ENCODE data around the gene PET100.

The PET100 gene

DNA sequence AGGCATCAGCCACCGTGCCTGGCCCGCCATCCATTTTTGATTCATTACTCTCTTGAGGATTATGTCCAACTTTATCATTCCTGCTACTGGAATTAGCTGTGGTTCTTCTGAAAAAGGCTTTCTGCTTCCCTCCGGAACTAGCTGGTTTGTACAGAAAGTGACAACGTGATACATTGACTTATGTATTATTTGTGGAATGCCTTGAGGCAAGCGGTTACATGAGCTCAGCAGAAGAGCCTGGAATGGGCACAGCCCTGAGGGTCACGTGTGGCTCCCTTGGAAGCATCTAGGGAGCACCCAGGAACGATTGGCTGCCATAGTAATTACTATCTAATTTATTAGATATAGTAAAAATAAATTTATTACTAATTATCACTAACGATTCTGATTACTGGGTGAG is 24.8 kb downstream of the PET100 start:
- DNase-seq, result no peak

DNA sequence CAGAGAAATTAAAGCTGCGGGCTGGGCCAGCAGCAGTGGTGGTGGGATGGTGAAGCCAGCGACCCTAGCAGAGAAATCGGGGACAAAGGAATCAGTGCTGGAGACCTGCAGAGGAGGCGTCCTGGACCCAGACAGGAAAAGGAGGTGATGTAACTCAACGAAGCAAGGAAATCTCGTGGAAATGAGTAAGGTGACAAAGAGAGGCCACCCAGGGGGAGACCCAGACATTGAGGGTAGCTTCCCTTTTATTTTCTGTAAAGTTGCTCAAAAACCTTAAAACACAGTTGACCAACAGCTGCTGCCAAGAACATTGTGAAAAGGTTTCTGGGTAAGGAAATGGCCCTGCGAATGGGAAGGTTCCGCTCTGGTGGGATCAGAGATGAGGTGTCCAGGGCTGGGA is 26.0 kb downstream of the PET100 start:
- no peak for DNase-seq

DNA sequence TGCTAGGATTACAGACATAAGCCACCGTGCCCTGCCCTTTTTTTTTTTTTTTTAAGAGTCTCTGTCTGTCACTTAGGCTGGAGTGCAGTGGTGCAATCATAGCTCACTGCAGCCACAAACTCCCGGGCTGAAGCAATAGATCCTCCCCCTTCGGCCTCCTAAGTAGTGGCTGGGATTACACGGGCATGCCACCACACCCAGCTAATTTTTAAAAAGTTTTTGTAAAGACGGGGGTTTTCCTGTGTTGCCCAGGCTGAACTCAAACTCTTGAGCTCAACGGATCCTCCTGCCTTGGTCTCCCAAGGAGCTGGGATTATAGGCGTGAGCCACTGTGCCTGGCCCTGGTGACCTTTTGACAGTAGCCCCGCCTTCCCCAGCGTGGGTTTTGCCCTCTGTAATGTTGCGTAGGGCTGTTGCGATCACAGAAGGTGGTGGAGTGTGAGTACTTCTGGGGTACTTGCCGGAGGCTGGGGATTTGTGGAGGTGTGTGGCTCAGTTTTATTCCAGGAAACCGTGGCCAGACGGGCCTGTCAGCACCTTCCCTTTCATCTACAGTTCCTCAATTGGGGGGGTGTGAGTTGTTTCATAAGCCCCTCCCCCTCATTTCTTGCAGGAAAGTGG is 27.6 kb downstream of the PET100 start:
- peak; percentile 26 for DNase-seq

- DNase-seq, result peak; percentile 56
These were observed 28.7 kb downstream of the PET100 start for GRCh38 chr19:7658219-7658686.

DNA sequence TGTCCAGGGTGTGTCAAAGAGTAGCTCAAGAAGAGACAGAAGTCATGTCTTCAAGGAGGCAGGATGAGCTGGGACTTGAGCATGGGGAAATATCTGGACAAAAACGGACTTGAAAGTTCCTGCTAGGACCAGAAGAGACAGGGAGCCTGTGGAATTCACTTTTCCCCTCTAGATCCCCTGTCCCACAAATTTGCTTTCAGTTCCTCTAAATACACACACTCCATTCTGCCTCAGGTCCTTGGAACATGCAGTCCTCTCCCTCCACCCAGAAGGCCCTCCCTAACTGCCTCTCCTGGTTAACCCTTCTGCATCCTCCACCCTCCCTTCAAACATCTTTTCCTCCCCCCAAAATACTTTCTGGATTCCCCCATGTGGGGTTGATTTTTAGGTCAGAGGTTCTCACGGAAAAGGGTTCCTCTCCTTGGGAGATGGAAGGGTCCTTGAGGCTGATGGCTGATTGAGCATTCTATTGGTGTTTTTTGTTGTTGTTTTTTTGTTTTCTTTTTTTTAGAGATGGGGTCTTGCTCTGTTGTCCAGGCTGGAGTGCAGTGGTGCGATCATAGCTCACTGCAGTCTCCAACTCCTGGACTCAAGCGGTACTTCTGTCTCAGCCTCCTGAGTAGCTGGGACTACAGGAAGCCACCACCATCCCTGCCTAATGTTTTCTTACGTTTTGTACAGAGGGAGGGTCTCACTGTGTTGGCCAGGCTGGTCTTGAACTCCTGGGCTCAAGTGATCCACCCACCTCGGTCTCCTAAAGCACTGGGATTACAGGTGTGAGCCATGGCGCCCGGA is 32.3 kb downstream of the PET100 start:
- no peak for DNase-seq

DNA sequence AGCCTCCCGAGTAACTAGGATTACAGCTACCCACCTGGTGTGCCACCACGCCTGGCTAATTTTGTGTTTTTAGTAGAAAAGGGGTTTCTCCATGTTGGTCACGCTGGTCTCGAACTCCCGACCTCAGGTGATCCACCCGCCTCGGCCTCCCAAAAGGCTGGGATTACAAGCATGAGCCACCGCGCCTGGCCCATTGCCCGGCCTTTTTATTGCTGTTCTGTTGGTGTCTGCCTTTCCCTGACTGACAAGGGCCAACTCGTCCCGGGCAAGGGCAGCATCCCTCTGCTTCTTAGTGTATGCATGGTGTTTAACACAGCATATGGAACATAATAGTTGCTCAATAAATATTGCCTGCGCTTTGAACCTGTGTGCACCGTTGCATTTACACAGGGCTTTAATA is 33.1 kb downstream of the PET100 start:
- no peak for DNase-seq

- no peak for DNase-seq
These were observed 34.1 kb downstream of the PET100 start for GRCh38 chr19:7663706-7664105.

DNA sequence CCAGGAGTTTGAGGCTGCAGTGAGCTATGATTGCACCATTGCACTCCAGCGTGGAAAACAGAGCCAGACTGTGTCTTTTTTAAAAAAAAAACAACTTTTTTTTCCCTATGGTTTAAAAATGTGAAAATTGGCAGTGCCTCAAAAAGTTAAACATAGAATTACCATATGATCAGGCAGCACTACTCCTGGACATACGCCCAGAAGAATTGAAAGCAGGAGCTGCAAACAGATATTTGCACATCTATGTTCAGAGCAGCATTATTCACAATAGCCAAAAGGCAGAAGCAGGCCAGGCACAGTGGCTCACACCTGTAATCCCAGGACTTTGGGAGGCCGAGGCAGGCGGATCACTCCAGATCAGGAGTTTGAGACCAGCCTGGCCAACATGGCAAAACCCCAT is 35.5 kb downstream of the PET100 start:
- DNase-seq, result no peak

GRCh38 chr19:7668842-7669241 is 39.2 kb downstream of the PET100 start, which contains the start of gene RETN:
Gene RETN, plus strand, starts transcription at chr19:7669049. Its CDS starts 278 bp downstream, at chr19:7669327.
- no peak for DNase-seq

GRCh38 chr19:7669641-7670040 is 40.0 kb downstream of the PET100 start:
- no peak for DNase-seq

DNA sequence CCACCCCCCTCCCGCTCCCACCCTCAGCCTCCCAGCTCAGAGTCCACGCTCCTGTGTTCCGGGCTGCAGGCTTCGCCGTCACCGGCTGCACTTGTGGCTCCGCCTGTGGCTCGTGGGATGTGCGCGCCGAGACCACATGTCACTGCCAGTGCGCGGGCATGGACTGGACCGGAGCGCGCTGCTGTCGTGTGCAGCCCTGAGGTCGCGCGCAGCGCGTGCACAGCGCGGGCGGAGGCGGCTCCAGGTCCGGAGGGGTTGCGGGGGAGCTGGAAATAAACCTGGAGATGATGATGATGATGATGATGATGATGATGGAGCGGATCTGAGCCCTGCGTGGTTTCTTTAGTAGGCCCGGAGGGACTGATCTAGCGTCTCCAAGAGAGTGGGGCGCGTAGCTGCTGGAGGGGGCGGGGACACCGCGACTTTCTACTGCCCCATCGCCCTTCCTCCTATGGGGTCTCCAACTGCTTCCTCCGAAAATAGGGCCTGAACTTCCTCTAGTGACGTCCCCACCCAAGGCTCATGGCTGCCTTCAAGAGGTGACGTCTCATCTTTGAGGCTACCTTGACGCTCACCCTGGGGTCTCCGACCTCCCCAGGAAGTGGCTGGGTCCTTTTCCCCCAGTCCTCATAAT is 40.7 kb downstream of the PET100 start:
- no peak for DNase-seq

DNA sequence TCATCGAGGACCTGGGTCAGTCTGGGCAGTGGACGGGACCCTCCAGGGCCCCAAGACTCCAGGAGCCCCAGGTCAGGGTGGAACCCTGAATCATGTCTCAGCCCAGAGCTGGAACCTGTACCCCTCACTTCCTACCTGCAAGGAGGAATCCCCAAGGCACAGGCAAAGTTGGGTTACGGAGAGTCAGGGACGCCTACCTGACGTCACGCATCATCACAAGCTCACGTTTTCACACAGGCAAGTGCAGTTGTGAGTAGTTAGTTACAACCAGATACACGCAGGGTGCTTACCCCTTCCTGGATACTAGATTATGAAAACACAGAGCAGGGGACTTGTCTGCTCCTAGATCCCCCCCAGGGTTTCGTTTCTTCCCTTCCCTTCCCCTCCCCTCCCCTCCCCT is 41.2 kb downstream of the PET100 start:
- DNase-seq, result no peak

DNA sequence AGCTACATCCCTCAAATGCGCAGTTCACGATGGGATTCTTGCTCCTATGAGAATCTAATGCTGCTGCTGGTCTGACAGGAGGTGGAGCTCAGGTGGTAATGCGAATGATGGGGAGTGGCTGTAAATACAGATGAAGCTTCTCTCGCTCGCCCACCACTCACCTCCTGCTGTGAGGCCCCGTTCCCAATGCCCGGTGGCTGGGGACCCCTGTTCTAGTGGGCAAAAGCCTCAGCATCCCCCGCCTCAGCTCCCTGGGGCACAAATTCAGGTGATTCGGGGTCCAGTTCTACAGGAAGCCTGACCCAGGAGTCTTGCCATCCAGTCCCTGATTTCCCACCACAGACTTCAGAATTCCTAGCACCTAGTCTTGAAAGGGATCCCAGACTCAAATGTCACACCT is 42.9 kb downstream of the PET100 start:
- no peak for DNase-seq

- peak; percentile 27 for DNase-seq
These were observed 44.7 kb downstream of the PET100 start for GRCh38 chr19:7674010-7675005.

GRCh38 chr19:7676376-7676775 is 46.8 kb downstream of the PET100 start:
- DNase-seq, result no peak

DNA sequence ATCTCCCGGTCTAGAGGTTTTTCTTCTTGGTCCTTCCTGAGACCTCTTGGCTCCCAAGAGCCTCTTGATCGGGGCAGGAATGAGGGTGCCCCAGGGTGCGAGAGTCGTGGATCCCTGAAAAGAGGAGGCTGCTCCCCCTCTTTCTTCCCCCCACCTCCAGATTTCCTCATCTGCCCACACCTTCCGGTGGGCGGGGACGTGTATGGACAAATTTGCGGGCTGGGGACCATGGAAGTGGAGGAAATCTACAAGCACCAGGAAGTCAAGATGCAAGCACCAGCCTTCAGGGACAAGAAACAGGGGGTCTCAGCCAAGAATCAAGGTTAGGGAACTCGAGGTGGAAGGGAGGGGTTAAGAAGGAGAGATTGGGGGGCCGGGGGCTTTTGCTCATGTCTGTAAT is 47.3 kb downstream of the PET100 start, which contains the start of gene MCEMP1:
MCEMP1 (plus strand) TSS at position 237 of the 400 bp plus-strand sequence; CDS start at position 268, 31 bp downstream.
- DNase-seq, result no peak

GRCh38 chr19:7677669-7678311 is 48.2 kb downstream of the PET100 start:
- no peak for DNase-seq

DNA sequence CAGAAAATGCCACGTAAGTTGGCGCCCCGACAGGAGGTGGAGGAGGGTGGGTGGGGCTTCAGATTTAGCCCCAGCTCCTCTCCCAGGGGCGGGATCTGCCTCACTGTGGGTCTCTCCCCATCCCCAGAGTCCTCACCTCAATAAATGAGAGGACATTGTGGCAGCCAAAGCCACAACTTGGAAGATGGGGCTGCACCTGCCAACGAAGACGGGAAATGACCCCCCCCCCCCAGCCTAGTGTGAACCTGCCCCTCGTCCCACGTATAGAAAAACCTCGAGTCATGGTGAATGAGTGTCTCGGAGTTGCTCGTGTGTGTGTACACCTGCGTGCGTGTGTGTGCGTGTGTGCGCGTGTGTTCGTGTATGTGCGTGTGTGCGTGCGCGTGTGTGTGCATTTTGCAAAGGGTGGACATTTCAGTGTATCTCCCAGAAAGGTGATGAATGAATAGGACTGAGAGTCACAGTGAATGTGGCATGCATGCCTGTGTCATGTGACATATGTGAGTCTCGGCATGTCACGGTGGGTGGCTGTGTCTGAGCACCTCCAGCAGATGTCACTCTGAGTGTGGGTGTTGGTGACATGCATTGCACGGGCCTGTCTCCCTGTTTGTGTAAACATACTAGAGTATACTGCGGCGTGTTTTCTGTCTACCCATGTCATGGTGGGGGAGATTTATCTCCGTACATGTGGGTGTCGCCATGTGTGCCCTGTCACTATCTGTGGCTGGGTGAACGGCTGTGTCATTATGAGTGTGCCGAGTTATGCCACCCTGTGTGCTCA is 49.6 kb downstream of the PET100 start:
- DNase-seq, result peak; percentile 79

GRCh38 chr19:7679771-7680605 is 50.4 kb downstream of the PET100 start:
- no peak for DNase-seq

Measured in stimulated activated CD4-positive, alpha-beta T cell treated with anti-CD3 and anti-CD28 coated beads, Interleukin-4, amount 100 ng/mL, for 24 hours (primary cell).